NK-92 (cell line): ENCODE results near the gene COX5A.
"Not testable (repeated sequence)": the region's sequence is repeated elsewhere in the genome, so short reads cannot be mapped to it uniquely, and the experiment has no call there.

Experiments
- DNase-seq: peaks from one replicate; lab custom pipeline; 2025; ENCODE audit not compliant: unreplicated experiment; lab: John Stamatoyannopoulos, UW

The COX5A gene

GRCh38 chr15:74955796-74956647 lies 18.1 kb upstream of the COX5A start:
- no peak for DNase-seq

- DNase-seq: no peak
These were observed 17.1 kb upstream of the COX5A start for GRCh38 chr15:74955017-74955416.

GRCh38 chr15:74954515-74954914 lies 16.6 kb upstream of the COX5A start:
- DNase-seq: no peak

GRCh38 chr15:74951006-74951405 lies 13.1 kb upstream of the COX5A start:
- no peak for DNase-seq

- DNase-seq: no peak
These were observed 12.4 kb upstream of the COX5A start for GRCh38 chr15:74950078-74950908.

GRCh38 chr15:74937272-74937589 lies 642 bp downstream of the COX5A start:
- no peak for DNase-seq

- DNase-seq: not testable (repeated sequence)
These were observed 2.7 kb downstream of the COX5A start for GRCh38 chr15:74935193-74935592.

- DNase-seq: no peak
These were observed 4.3 kb downstream of the COX5A start for GRCh38 chr15:74933573-74933972.

- DNase-seq: no peak
These were observed 9.1 kb downstream of the COX5A start for GRCh38 chr15:74928771-74929198.

GRCh38 chr15:74924525-74924924 lies 13.3 kb downstream of the COX5A start:
- no peak for DNase-seq

- DNase-seq: no peak
These were observed 17.4 kb downstream of the COX5A start for GRCh38 chr15:74920456-74920855.

- DNase-seq: no peak
These were observed 20.2 kb downstream of the COX5A start for GRCh38 chr15:74917676-74918075.

GRCh38 chr15:74913799-74914198 lies 24.1 kb downstream of the COX5A start:
- DNase-seq: not testable (repeated sequence)

GRCh38 chr15:74913041-74913440 lies 24.8 kb downstream of the COX5A start:
- DNase-seq: no peak

- no peak for DNase-seq
These were observed 29.2 kb downstream of the COX5A start for GRCh38 chr15:74908635-74909034.

GRCh38 chr15:74907163-74907870 lies 30.6 kb downstream of the COX5A start:
- no peak for DNase-seq

- no peak for DNase-seq
These were observed 31.3 kb downstream of the COX5A start, which contains the start of gene FAM219B for GRCh38 chr15:74906450-74907162. Gene FAM219B, minus strand, starts transcription at chr15:74906851. Its CDS starts 51 bp downstream, at chr15:74906800.

- DNase-seq: no peak
These were observed 31.8 kb downstream of the COX5A start for GRCh38 chr15:74906067-74906449.

- no peak for DNase-seq
These were observed 33.6 kb downstream of the COX5A start for GRCh38 chr15:74904190-74904805.

- DNase-seq: no peak
These were observed 34.2 kb downstream of the COX5A start for GRCh38 chr15:74903676-74904075.
